HG02840 (cell line): ENCODE data around the gene PRR14.

Experiments used
- ATAC-seq: cut with Tn5 transposase; IDR thresholded peaks from one replicate; pipeline ENCODE4 v1.9.1; 2021; ENCODE audit warnings: mild to moderate bottlenecking, moderate library complexity, moderate number of reproducible peaks; ENCODE audit not compliant: unreplicated experiment, low FRiP score

The PRR14 gene

DNA sequence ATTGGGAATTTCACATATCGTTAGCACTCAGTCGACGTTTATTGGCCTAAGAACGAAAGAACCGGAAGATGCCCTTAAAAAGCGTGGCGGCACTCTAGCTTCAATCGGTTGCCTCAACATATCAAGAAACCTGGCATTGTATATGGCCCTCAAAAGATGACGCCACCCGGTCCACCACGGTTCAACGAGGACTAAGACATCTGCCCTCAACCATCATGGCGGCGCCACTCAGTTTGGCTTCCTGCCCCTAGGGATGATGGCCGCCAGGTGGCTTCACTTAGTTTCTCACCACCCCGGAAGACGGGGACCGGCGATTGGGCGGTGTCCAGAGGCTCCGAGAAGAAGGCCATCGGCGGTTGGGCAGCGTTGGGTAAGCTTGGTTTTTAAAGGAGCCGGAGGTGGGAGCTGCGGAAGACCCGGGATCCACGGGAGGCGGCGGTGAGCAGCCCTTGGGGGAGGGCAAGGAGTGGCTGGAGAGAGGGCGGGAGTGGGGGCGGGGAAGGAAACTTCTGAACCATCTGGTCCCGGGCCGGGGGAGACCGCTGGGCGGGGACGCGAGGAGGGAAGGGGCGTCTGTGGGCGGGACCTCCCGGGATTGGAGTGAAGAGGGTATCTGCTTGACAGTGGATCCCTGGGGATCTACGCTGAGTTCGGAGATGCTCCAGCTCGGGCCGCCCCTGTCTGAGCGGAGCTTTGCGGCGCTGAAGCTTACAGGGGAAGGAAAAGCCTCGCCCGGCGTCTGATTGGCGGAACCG lies at the start of gene PRR14:
PRR14 (plus strand) TSS at position 592 of the 755 bp plus-strand sequence. CDS start 686 bp downstream, outside the sequence.
- peak; percentile 74 for ATAC-seq

DNA sequence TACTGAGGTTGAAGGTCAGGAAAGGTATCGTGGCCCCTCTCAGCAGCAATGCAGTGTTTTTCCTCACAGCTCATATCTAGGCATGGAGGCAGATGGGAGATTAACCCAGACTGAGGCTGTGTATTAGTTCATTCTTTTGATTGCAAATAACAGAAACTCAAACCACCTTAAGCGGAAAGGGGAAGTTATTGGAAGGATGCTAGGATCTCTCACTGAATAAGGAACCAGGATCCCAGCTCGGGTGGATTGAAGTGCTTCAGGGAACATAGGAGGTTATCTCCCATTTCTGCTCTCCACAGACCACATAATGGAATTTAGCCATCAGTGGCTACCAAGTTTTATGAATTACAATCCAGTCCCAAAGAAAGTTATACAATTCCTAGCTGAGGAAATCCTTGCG lies 48.8 kb upstream of the PRR14 start:
- no peak for ATAC-seq

DNA sequence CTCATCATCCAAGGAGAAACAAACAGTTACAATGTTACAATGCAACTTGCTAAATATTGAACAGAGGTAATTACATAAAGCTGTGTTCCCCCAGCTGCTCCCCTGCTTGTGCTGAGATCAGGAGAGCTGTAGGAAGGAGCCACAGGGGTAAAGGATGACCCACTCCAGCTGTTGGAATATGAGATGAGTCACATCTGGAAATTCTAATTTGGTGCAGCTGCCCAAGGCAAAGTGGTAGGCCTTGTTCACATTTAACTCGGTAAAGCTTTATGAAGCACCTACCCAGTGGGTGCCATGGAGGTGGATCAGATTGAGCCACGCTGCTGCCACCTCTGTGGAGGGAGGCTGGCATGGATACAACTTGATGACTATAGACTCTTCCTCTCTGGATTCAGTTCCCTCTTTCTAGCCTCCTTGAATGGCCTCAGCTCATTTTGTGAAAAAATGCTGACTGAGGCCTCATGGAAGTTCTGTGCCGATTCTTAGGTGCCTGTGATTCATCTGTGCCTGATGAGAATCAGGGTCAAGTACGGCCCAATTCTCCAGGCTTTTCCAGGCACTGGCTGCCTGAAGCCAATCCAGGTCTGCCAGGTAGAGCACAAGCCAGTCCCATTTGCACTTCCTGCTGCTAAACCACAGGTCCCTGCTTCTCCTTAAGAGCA lies 48.0 kb upstream of the PRR14 start:
- ATAC-seq = no peak

DNA sequence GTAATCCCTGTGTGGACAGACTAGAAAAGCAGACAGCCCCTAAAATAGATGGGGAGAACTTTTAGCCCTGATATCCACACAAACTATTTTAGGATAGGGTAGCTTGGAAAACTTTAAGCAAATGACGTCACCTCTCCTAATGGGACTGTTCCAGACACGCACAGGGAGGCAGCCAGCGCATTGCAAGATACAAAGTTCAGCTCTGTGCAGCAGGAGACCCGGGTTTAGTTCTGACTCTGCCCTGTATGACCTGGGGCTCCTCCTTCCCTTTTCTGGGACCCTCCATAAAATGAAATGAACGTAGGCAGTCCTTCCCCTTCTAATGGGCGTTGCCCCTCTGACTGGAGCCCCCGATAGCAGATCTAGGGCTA lies 46.8 kb upstream of the PRR14 start:
- no peak for ATAC-seq

DNA sequence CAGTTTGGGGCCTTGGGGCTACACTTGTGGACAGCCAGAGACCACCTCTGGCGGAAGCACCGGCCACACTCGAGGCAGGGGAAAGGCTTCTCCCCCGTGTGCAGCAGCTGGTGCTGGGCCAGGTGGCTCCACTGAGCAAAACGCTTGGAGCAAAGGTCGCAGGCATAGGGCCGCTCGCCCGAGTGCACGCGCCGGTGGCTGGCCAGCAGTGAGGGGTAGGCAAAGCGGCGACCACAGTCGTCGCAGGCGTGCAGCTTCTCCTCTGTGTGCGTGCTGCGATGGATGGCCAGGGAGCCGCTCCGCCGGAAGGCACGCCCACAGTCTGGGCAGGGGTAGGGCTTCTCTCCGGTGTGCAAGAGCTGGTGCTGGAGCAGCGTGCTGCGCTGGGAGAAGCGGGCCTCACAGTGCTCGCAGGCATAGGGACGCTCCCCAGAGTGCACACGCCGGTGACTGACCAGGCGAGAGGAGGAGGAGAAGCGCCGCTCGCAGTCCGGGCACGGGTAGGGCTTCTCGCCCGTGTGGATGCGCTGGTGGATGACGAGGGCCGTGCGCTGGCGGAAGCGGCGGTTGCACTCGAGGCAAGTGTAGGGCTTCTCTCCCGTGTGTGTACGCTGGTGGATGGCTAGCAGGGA lies 46.3 kb upstream of the PRR14 start:
- no peak for ATAC-seq

DNA sequence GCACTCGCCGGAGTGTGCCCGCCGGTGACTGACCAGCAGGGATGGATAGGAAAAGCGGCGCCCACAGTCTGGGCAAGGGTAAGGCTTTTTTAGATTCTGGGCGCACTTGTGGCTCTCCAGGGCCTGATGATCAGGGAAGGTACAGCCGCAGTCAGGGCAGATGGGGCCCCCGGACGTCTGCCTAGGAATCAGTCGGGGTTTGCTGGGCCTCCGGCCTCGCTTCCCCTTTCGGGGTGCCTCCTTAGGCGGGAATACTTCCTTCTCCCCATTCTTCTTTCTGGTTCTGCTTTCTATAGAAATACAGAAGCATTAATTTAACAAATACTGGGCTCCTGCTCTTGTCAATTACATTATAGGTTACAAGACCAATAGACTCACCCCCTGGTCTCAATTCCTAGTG lies 45.6 kb upstream of the PRR14 start:
- no peak for ATAC-seq

DNA sequence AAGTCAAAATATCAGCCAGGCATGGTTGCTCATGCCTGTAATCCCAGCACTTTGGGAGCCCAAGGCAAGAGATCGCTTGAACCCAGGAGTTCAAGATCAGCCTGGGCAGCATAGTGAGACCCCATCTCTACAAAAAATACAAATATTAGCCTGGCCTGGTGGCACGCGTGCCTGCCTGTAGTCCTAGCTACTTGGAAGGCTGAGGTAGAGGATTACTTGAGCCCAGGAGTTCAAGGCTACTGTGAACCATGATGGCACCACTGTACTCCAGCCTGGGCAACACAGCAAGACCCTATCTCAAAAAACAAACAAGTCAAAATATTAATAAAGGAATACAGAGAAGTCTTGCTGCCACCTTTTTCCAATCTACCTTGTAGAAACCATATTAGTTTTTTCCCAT lies 44.8 kb upstream of the PRR14 start:
- no peak for ATAC-seq

DNA sequence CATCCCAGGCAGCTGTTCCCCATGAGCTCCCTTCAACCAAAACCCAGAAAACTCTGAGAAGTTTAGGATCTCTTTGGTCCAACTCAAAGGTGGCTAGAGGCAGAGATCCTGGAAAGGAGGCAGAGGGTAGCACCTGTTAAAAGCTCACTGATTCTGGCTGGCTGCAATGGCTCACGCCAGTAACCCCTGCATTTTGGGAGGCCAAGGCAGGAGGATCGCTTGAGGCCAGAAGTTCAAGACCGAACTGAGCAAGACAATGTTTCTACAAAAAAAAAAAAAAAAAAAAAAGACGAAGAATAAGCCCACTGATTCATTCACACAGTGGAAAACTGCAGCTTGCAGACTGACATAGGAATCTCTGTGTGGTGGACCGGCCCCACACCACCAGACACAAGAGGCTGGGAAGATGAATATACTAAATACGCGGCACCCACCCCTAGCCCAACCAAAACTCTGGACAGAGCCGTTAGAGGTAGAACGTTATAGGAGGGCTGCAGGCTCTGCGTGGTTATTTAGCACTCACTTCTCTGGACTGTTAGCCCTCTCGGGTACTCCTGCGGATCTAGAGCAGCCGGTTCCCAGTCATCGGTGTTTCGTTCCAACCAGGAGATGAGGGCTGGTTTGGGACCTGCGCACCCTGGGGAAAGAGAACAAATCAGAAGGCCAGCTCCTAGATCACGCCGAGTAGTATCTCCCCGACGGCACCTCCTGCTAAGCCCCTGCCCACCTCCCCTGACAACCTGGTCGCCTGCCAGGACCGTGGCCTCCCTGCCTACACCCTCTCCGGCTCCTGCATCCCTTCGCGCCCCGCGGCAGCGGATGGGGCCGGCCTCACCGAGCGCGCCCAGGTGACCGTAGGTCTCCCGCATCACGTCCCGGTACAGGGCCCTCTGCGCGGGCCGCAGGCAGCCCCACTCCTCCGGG lies 41.5 kb upstream of the PRR14 start:
- ATAC-seq = peak; percentile 37

DNA sequence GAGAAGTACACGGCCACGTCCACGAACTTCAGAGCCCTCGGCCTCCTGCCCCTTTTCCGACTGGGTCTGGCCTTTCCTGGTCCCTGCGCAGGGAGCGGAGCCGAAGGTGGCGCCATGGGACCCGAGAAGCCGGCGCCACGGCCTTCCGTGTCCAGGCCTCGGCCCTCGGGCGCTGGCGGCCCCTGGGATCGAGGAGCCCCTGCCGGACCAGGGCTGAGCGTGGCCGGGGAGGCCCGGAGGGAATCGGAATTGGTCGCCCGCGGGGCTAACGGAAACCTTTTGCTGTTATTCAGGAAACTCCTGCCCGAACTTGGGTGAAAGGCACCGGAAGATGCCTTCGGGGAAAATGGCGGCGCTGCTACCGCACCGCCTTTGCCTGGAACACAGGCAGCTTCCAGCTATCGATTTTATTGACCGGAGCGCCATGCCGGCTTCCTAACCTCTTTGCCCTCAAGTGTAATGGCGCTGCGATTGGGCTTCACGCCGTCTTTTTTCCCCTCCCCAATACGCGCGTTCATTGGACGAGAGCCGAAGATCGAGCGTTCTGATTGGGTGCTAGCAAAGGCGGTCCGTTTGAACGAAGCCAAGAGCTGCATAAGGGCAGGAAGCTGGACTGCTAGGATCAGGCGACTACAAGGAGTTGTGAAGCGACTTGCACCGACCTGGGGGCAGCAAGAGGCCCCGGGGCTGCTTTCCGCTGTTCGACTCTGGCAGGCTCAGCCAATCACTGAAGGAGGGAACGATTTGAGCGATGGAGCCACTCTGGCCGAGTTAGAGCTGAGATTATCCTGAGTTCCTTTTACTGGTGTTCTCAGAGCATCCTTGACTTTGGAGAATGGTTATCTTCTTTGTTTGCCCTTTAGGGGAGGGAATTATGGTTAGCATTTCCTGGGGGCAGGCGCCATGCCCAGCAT lies 40.6 kb upstream of the PRR14 start, which contains the start of gene ZNF689:
ZNF689 (minus strand) TSS at position 464 of the 914 bp plus-strand sequence; CDS start at position 116, 348 bp downstream.
- peak; percentile 71 for ATAC-seq

DNA sequence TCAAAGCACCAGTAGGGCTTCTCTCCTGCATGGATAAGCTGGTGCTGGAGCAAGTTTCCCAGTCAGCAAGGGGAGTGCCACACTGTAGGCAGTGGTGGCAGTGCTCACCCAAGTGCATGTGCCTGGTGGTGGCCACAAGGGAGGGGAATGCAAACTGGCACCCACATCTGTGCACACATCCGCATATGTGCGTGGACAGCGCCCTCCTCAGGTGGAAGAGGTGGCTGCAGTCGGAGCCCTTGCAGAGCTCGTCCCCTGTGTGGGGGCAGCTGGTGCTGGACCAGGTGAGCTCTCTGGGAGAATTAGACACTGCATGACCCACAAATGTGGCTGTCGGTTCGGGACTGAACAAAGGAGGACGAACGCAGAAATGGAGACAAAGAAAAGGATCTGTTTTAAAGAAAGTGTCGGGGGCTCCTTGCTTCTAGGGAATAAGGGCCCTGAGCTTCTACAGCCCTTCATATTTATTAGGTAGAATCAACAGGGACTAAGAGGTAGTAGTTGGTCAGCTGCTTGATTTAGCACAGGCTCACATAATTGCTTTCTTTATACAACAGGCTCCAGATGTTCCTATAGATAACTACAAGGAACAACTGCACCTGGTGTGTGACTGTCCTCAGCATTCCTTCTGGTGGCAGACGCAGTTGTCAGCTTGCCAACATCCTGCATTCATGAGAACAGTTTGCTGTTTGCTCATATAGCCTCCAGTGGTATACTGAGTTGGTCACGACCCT lies 35.2 kb upstream of the PRR14 start:
- ATAC-seq = no peak

DNA sequence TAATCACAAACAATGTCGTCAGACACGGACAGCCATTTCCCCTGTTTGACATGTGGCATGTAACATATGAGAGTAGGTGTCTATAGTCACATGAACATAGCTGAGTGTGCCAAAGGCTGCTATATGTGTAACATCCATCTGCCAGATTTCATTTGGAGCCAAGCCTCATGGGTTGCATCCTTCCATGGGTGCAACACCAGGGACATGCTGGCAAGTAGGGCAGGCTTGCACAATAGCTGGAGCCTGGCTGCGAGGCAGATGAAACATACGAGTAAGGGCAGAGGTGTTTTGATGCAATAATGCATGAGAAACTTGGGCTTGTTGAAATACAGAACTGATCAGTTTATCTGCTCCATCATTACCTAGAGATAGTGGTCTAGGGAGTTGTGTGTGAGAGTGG lies 31.6 kb upstream of the PRR14 start:
- no peak for ATAC-seq

DNA sequence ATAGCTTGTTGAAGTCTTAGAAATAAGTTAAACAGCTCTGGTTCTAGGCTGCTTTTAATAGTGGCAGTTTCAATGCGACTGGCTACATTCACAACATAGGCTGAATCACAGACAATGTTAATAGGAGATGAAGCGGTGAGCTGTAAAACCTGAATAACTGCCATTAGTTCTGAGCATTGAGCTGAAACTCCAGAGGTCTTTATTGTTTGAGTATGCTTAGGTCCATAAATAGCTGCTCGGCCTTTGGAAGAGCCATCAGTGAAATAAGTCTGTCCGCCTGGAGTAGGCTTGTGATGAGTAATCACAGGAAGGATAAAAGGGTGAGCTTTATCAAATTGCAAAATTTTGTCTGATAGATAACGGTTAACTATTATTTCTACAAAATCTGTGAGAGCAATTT lies 31.1 kb upstream of the PRR14 start:
- ATAC-seq = no peak

DNA sequence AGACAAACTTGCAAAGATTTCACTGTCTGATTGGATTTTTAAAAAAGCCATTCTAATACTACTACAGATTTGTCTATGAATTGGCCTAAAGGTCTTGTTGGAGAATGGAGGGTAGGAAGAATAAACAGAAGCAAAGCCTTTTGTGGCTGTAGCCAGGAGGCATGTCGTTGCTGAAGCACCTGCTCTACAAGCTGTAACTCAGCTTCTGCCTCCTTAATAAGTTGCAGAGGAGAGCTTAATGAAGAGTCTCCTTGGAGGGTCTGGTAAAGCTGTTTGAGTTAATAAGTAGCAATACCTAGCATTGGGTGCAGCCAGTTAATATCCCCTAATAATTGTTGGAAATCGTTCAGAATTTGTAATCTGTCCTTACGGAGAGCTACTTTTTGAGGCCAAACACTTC lies 30.6 kb upstream of the PRR14 start:
- no peak for ATAC-seq

DNA sequence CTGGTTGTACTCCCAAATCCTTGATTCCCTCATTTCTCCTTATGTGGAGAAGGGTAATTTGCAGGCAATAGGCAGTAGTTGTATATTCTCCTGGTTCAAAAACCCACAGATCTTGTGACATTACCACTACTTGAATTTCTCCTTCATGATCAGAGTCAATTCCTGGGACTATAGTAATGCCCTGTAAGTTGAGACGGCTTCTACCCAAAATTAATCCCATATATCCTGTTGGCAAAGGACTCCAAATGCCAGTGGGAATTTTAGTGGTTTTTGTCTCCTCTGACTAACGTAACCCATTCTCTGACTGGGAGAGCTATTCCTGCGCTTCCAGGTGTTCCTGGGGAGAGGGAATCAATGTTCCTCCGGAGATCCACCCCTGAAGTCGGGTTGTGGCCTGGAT lies 29.0 kb upstream of the PRR14 start:
- ATAC-seq = no peak

DNA sequence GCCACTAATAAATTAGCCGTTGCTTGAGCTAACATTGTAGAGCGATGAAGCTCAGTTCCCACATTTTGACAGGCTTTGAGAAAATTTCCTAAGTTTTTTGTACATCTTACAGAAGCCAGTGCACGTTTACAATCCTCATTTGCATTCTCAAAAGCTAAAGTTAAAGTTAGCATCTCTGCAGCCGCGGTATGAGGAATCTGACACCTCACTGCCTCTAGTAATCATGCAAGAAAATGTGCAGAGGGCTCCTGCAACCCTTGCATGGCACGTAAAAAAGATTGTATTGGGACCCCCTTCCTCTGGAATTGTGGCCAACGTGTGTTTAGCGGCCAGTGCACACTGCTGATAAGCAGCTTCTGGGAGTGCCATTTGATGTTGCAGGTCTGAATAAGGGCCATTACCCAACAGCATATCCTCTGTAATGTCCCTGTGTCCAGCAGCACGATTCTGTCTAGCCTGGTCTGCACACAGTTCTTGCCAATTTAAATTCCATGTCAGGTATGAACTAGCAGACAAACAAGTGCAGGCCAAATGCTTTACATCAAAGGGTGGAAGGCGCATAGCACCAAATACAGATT lies 28.2 kb upstream of the PRR14 start:
- ATAC-seq = no peak

DNA sequence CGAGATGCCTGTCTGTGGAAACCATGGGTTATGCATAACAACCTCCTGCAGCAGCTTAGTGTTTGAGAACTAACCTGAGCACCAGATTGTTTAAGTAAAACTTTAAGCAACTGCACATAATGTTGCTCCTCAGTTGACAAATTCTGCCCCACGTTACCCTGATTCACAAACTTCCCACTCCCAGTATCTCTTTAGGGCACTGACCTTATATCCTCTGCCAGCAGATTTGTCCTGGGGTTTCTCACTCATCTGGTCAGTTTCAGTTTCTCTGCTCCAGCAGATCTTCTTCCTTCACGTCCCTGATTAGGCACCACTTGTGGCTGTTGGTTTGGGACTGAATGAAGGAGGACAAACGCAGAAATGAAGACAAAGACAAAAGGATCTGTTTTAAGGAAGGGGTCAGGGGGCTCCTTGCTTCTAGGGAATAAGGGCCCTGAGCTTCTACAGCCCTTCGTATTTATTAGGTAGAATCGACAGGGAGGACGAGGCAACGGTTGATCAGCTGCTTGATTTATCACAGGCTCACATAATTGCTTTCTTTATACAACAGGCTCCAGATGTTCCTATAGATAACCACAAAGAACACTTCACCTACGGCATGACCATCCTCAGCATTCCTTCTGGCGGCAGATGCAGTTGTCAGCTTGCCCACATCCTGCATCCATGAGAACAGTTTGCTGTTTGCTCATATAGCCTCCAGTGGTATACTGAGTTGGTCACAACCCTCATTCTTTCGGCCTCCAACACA lies 27.1 kb upstream of the PRR14 start:
- no peak for ATAC-seq

DNA sequence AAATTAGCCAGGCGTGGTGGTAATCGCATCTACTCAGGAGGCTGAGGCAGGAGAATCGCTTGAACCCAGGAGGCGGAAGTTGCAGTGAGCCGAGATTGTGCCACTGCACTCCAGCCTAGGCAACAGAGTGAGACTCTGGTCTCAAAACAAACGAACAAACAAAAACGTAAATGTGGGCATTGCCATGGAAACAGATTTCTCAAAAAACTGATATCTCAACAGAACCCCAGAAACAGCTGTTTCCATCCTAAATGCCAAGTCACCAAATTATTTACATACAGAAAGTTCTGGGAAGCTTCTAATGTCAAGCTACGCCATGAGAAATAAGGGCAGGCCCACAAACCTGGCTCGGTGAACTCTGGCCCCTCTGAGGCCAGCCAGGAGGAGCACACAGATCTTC lies 24.5 kb upstream of the PRR14 start:
- ATAC-seq = no peak
